ENCODE results near the gene RHBDF2.

The RHBDF2 gene

GRCh38 chr17:76459674-76460073 is 41.5 kb downstream of the RHBDF2 start:
- H2AFZ ChIP-seq (ENCODE audit: low read length) = no peak overlapping the region
- no peaks in the 10 kb centered on the region for H3F3A ChIP-seq (ENCODE audit: insufficient read depth, low read length)
- H3K9ac ChIP-seq (ENCODE audit: low read length) = no peak overlapping the region
- DNase-seq = no peak
- H3K36me3 ChIP-seq (replicated peaks; ENCODE audit: insufficient read depth, low read length) = no peaks in the 10 kb centered on the region
- 0 out of 2 replicates have a peak, but pooled peaks cover 6% of the 10 kb centered on the region for H3K27me3 ChIP-seq (replicated peaks; ENCODE audit: insufficient read depth, low read length)
- no peak overlapping the region for H3K27ac ChIP-seq (ENCODE audit: low read length)
- no peak overlapping the region for H3K4me2 ChIP-seq (ENCODE audit: low read depth, low read length)
- TF ChIP-seq EZH2phosphoT487 (IDR thresholded peaks at IDR 0.05; ENCODE audit: low read length) = no peak
- TF ChIP-seq CTCF (IDR thresholded peaks at IDR 0.05; ENCODE audit: low read length) = no peak
- TF ChIP-seq EZH2 (optimal IDR thresholded peaks at IDR 0.05; ENCODE audit: low read depth, low read length) = no peak
- H3K4me1 ChIP-seq (ENCODE audit: low read length) = peaks cover 12% of the 10 kb centered on the region
- H4K20me1 ChIP-seq (ENCODE audit: insufficient read depth, low read length) = no peaks in the 10 kb centered on the region
- no peaks in the 10 kb centered on the region for H3K79me2 ChIP-seq (ENCODE audit: low read length)
- H3K9me3 ChIP-seq (replicated peaks; ENCODE audit: insufficient read depth, low read length) = no peaks in the 10 kb centered on the region
- no peaks in the 10 kb centered on the region for H3K9me2 ChIP-seq (replicated peaks; ENCODE audit: insufficient read depth, low read length)
- no peak overlapping the region for H3K4me3 ChIP-seq (ENCODE audit: low read length)

GRCh38 chr17:76458580-76459490 is 42.4 kb downstream of the RHBDF2 start:
- Histone ChIP-seq H3K9me2 (replicated peaks; ENCODE audit: insufficient read depth, low read length) (no peaks in the 10 kb centered on the region), H2AFZ (ENCODE audit: low read length) (no peak overlapping the region), H3K9me3 (replicated peaks; ENCODE audit: insufficient read depth, low read length) (no peaks in the 10 kb centered on the region), H4K20me1 (ENCODE audit: insufficient read depth, low read length) (no peaks in the 10 kb centered on the region), H3K4me1 (ENCODE audit: low read length) (peaks cover 12% of the 10 kb centered on the region), H3K36me3 (replicated peaks; ENCODE audit: insufficient read depth, low read length) (no peaks in the 10 kb centered on the region), H3K27ac (ENCODE audit: low read length) (no peak overlapping the region), H3K27me3 (replicated peaks; ENCODE audit: insufficient read depth, low read length) (0 out of 2 replicates have a peak, but pooled peaks cover 6% of the 10 kb centered on the region), H3K79me2 (ENCODE audit: low read length) (no peaks in the 10 kb centered on the region), H3K9ac (ENCODE audit: low read length) (no peak overlapping the region), H3F3A (ENCODE audit: insufficient read depth, low read length) (no peaks in the 10 kb centered on the region), H3K4me3 (ENCODE audit: low read length) (no peak overlapping the region), H3K4me2 (ENCODE audit: low read depth, low read length) (no peak overlapping the region)
- TF ChIP-seq EZH2phosphoT487 (IDR thresholded peaks at IDR 0.05; ENCODE audit: low read length) (no peak), CTCF (IDR thresholded peaks at IDR 0.05; ENCODE audit: low read length) (peak; percentile 54), EZH2 (optimal IDR thresholded peaks at IDR 0.05; ENCODE audit: low read depth, low read length) (no peak)
- peak; percentile 54 for DNase-seq

- Histone ChIP-seq H4K20me1 (ENCODE audit: insufficient read depth, low read length) (0 out of 2 replicates have a peak, but pooled peaks cover 8% of the 10 kb centered on the region), H3F3A (ENCODE audit: insufficient read depth, low read length) (no peaks in the 10 kb centered on the region), H3K4me2 (ENCODE audit: low read depth, low read length) (peak overlapping the region; percentile 16; the same call in 1 of the 2 replicates), H3K9ac (ENCODE audit: low read length) (no peak overlapping the region), H3K27ac (ENCODE audit: low read length) (no peak overlapping the region), H3K36me3 (replicated peaks; ENCODE audit: insufficient read depth, low read length) (no peaks in the 10 kb centered on the region), H3K9me3 (replicated peaks; ENCODE audit: insufficient read depth, low read length) (no peaks in the 10 kb centered on the region), H3K4me3 (ENCODE audit: low read length) (peak overlapping the region; percentile 89), H2AFZ (ENCODE audit: low read length) (peak overlapping the region; percentile 39; the same call in 1 of the 2 replicates), H3K79me2 (ENCODE audit: low read length) (peaks cover 44% of the 10 kb centered on the region), H3K4me1 (ENCODE audit: low read length) (peaks cover 9% of the 10 kb centered on the region), H3K27me3 (replicated peaks; ENCODE audit: insufficient read depth, low read length) (no peaks in the 10 kb centered on the region), H3K9me2 (replicated peaks; ENCODE audit: insufficient read depth, low read length) (no peaks in the 10 kb centered on the region)
- DNase-seq = no peak
- TF ChIP-seq CTCF (IDR thresholded peaks at IDR 0.05; ENCODE audit: low read length) (no peak), EZH2 (optimal IDR thresholded peaks at IDR 0.05; ENCODE audit: low read depth, low read length) (no peak), EZH2phosphoT487 (IDR thresholded peaks at IDR 0.05; ENCODE audit: low read length) (no peak)
Observed at GRCh38 chr17:76453431-76453743, 47.8 kb downstream of the RHBDF2 start.

Data from MM.1S (cell line).